Body of pancreas (tissue), 4 donors: ENCODE measurements around the gene CYP2W1.

ENCODE experiments used
- POLR2A ChIP-seq, 3 donors: fragments of 450-650 bp; IDR thresholded peaks; one replicate each; pipeline ENCODE4 v1.6.1; 2016; ENCODE audit warnings: antibody characterized with exemption in 3 of 3, mild to moderate bottlenecking in 2 of 3
- TF ChIP-seq, protein P1 (sequence below), 7 experiments: fragments of 450-650 bp in 4 of 7; fragments of 200-600 bp in 3 of 7; sonication (generic) in 3 of 7; IDR thresholded peaks; one replicate each; pipeline ENCODE4 v1.5.1; 2016 to 2019; ENCODE audit warnings: antibody characterized with exemption in 7 of 7

DNA sequence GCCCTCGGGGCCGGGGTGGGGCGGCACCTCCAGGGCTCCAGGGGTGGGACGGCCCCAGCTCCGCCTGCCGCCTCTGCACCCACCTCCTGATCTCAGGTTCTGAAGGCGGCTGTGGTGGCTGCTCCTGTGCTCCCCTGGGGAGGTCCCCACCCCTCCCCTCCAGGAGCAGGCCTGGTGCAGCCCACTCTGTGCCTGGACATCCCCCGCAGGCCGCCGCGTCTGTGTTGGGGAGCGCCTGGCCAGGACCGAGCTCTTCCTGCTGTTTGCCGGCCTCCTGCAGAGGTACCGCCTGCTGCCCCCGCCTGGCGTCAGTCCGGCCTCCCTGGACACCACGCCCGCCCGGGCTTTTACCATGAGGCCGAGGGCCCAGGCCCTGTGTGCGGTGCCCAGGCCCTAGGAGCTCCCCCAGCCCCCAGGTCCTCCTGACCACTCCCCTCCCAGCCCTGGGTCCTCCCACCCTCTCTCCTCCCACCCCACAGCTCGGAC, 5.5 kb downstream of the CYP2W1 start:
- TF ChIP-seq, protein P1, sequence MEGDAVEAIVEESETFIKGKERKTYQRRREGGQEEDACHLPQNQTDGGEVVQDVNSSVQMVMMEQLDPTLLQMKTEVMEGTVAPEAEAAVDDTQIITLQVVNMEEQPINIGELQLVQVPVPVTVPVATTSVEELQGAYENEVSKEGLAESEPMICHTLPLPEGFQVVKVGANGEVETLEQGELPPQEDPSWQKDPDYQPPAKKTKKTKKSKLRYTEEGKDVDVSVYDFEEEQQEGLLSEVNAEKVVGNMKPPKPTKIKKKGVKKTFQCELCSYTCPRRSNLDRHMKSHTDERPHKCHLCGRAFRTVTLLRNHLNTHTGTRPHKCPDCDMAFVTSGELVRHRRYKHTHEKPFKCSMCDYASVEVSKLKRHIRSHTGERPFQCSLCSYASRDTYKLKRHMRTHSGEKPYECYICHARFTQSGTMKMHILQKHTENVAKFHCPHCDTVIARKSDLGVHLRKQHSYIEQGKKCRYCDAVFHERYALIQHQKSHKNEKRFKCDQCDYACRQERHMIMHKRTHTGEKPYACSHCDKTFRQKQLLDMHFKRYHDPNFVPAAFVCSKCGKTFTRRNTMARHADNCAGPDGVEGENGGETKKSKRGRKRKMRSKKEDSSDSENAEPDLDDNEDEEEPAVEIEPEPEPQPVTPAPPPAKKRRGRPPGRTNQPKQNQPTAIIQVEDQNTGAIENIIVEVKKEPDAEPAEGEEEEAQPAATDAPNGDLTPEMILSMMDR (IDR thresholded peaks at IDR 0.05), result no peak
- no peak for TF ChIP-seq POLR2A (IDR thresholded peaks at IDR 0.05)
